Middle frontal gyrus (tissue), 1 donor: ENCODE measurements around the gene TXNL1.
"Not testable (repeated sequence)": the region's sequence is repeated elsewhere in the genome, so short reads cannot be mapped to it uniquely, and the experiment has no call there.

Experiments
- DNase-seq: peaks from one replicate; pipeline ENCODE4 v3.0.0-alpha.2; 2015; ENCODE audit warnings: low spot score; ENCODE audit errors: extremely low spot score

Gene TXNL1

GRCh38 chr18:56638232-56639103, at the start of gene TXNL1:
Gene TXNL1, minus strand, starts transcription at chr18:56638592. Its CDS starts 152 bp downstream, at chr18:56638440.
- DNase-seq = peak; percentile 99

- no peak for DNase-seq
These were observed 45.9 kb upstream of the TXNL1 start for GRCh38 chr18:56684277-56684676.

- DNase-seq = no peak
These were observed 40.6 kb upstream of the TXNL1 start for GRCh38 chr18:56678836-56679565.

GRCh38 chr18:56676639-56677038, 38.2 kb upstream of the TXNL1 start:
- no peak for DNase-seq

GRCh38 chr18:56672981-56673380, 34.6 kb upstream of the TXNL1 start:
- DNase-seq = no peak

GRCh38 chr18:56672391-56672790, 34.0 kb upstream of the TXNL1 start:
- no peak for DNase-seq

- no peak for DNase-seq
These were observed 24.5 kb upstream of the TXNL1 start for GRCh38 chr18:56662902-56663301.

GRCh38 chr18:56662502-56662901, 24.1 kb upstream of the TXNL1 start:
- no peak for DNase-seq

GRCh38 chr18:56662063-56662408, 23.6 kb upstream of the TXNL1 start:
- DNase-seq = no peak

- DNase-seq = no peak
These were observed 23.1 kb upstream of the TXNL1 start for GRCh38 chr18:56661360-56662062.

GRCh38 chr18:56660655-56661054, 22.3 kb upstream of the TXNL1 start:
- DNase-seq = no peak

- DNase-seq = no peak
These were observed 20.7 kb upstream of the TXNL1 start for GRCh38 chr18:56659111-56659510.

GRCh38 chr18:56658261-56658660, 19.9 kb upstream of the TXNL1 start:
- DNase-seq = no peak

- not testable (repeated sequence) for DNase-seq
These were observed 15.9 kb upstream of the TXNL1 start for GRCh38 chr18:56654280-56654679.

- no peak for DNase-seq
These were observed 14.4 kb upstream of the TXNL1 start for GRCh38 chr18:56652802-56653201.

- DNase-seq = no peak
These were observed 13.3 kb upstream of the TXNL1 start for GRCh38 chr18:56651771-56652092.

- peak; percentile 94 for DNase-seq
These were observed 12.8 kb upstream of the TXNL1 start, which contains the start of gene WDR7 for GRCh38 chr18:56650944-56651770. Gene WDR7, plus strand, starts transcription at chr18:56651359. Its CDS starts 21,157 bp downstream, at chr18:56672516.

GRCh38 chr18:56649996-56650395, 11.6 kb upstream of the TXNL1 start:
- DNase-seq = no peak

- DNase-seq = no peak
These were observed 9.8 kb upstream of the TXNL1 start for GRCh38 chr18:56647951-56648893.

GRCh38 chr18:56647071-56647470, 8.7 kb upstream of the TXNL1 start:
- DNase-seq = no peak
